Activated CD8-positive, alpha-beta memory T cell treated with anti-CD3 and anti-CD28 coated beads for 48 hours (primary cell): ENCODE data around the gene STEAP3.

Experiments used
- DNase-seq, 3 experiments: peaks; one replicate each; pipeline ENCODE4 v3.0.0-alpha.2; 2020; ENCODE audit warnings: low read depth in 2 of 3, low spot score in 2 of 3

STEAP3 gene

DNA sequence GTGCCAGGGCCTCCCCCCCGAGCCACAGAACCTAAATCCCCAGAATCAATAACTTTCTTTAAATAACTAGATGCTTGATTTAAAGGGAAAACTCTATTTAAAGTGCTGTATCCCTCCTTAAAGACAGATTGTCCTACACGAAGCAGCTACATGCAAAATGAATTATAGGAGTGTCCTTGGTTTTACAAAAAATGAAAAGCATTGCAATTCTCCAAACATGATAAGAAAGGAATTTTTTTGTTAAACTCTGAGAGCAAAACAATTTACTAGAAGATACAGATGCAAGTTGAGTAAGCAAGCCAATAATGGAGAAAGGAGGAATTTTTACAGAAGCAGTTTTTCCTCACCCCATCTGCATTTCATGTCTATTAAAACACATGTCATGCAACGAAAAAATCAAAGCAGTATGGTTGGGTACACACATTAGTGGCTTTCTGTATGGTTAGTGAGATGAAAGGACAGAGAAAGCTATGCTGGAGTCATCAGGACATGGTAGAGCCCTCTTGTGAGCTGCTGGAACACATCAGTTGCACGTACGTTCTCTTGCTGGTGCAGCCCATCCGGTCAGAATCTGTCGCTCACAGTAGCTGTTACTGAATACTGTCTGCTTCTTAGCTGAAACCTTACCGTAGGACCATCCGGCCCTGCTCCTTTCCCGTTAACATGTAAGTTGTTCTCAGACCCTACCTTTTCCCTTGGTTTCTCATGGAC, 25.9 kb upstream of the STEAP3 start:
- no peak for DNase-seq

DNA sequence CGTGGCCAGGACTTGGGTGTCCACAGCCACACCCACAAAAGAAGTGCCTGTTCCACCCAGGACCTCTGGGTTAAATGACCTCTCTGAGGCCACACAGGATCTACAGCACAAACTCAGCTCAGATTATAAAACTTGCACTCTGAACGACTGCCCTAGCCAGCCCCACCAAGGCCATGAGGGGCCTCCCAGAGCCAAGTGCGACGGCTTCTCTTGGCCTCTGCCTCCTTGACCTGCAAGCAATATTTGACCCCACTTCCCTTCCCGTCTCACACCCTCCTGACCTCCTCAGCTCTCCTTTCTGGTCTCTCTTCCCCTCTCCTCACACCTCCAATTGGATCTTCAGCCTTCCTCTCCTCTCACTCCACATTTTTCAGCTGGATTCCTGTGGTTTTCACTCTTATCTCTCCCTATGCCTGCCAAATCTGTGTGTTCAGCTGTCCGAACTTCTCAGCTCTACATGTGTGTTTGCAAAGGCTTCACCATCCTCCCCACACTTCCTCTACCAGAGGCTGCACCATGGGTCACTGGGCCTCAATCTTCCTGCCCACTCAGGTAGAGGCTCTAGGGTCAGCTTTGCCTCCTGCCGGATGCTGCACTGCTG, 25.3 kb upstream of the STEAP3 start:
- no peak for DNase-seq

DNA sequence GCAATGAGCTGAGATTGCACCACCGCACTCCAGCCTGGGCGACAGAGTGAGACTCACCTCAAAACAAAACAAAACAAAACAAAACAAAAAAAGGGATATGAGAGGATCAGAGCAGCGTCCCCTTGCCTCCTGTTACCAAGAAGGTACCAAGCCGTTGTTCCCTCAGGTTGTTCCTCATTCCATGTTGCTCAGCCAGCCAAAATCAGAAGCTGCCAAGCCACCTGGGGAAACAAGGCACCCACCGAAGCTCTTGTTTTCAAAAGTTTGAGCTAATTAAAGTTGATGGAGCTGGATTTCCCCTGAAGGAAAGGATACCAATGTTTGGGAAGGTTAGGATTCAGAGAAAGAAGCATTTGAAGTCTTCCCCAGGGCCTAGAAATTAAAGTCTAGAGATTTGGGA, 21.8 kb upstream of the STEAP3 start:
- no peak for DNase-seq

DNA sequence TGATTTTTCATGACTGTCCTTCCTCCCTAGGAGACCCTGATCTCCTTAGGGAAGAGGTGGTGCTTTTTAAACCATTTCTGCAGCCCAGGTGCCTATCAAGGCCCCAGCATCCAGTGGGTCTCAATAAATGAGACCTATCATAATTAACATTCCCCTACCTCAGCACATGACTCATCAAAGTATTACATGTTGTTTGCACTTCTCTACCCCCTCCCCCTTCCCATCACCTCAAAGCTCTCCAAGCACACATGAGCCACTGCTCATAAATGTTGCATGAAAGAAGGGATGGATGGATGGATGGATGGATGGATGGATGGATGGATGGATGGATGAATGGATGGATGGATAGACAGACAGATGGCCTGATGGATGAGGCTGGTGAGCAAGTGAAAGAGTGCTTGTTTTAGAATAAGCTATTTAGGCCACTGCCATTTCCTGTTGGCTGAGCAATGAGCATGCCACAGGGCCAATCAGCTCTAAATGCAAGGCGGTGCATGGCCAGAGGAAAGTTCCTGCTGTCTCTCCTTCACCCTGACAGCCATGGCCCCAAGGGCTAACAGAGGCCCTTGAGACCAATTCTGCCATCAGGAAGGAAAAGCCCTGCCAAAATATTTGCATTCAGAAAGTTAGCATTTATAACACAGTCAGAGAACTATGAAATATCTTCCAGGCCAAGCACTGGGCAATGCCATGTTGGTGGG, 20.9 kb upstream of the STEAP3 start:
- DNase-seq: no peak

DNA sequence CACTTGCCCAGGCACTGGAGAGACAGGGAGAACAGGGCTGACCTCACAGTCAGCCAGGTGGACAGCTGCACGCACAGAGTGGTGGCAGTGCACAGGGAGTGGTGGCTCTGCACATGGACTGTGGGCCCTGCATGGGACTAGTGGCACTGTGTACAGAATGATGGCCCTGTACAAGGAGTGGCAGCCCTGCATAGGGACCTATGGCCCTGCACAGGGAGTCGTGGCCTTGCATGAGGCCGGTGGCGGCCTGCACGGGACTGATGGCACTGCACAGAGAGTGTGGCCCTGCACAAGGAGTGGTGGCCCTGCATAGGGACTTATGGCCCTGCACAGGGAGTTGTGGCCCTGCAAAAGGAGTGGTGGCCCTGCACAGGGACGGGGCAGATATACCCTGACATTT, 19.1 kb upstream of the STEAP3 start:
- DNase-seq: no peak

DNA sequence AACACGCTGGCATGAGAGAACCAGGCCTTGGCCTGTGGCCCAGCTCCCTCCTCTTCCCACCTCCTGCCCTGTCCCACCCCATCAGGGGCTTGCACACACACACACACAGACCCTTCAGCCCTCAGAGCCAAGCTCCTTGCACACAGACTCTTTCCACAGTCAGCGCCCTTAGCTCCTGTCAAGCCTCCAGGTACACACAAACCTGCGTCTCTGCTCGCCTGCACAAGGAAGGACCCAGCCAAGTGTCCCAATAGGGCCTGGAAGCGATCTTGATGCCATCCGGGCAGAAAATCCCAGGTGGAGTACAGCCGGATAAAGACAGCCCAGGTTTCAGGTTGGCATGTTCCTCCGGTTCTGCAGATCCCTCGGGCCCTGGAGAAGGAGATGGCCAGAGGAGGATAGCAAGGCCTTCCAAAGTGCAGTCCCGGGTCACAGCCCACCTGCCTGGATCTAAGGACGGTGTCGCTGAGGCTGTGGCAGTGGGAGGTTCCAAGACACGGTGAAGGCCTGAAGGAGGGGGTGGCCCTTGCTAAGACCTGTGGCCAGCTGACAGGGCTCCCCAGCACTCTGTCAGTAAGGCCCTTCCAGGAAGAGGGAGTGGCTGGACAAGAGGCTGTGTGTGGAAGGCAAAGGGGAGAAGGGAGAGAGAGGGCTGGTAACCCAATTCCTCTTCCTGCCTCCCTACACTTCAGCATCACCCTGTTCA, 18.5 kb upstream of the STEAP3 start:
- no peak for DNase-seq

DNA sequence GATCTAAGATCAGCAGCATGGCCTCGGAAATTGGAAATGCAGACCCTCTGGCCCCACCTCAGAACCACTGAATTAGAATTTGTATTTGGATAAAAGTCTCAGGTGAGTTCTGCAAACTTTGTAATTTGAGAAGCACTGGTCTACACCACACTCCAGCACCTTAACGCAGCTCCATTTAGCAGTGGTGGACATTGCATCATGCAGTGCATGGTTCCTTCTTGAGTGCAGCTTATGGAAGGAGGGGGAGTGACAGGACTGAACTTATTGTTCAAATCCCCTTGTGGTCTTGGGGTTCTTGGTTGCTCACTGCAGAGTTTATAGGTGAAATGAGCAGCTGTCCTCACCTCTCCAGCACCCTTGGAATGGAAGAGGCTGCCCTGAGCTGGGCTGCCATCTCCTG, 17.4 kb upstream of the STEAP3 start:
- DNase-seq: no peak

DNA sequence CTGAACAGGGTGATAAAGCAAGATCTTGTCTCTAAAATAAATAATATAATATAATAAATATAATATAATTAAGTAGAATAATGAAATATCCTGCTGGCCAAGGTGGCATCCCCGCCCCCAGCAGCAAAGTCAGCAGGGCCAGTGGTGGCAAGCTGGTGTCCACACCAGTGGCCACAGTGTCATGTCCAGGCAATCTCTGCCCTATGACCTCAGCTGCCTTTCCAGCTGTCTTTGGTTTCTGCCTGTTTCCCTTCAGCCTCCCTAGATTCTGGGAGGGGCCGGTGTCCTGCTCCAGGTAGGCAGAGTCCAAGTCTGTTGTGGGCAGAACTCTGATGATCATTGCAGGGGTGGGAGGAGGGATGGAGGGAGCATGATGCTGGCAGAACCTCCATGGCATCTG, 16.2 kb upstream of the STEAP3 start:
- DNase-seq: no peak

DNA sequence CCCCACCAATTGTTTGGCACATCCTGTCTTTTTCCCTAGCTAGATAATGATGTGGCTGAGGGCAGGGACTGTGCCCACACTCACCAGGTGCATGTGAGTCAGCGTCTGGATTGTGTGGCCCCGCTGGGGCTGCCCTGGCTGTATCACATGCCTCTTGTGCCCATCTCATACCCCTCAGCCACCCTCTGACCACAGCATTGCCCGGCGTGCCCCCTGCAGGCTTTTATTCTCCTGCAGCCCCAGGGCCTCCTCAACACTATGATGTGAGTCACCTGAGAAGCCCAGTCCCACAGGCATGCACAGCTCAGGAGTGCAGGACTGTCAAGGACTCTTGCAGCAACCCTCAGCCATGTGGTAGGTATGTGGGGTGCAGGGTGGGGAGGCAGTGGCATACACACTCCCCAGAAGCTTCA, 14.8 kb upstream of the STEAP3 start:
- DNase-seq: no peak

DNA sequence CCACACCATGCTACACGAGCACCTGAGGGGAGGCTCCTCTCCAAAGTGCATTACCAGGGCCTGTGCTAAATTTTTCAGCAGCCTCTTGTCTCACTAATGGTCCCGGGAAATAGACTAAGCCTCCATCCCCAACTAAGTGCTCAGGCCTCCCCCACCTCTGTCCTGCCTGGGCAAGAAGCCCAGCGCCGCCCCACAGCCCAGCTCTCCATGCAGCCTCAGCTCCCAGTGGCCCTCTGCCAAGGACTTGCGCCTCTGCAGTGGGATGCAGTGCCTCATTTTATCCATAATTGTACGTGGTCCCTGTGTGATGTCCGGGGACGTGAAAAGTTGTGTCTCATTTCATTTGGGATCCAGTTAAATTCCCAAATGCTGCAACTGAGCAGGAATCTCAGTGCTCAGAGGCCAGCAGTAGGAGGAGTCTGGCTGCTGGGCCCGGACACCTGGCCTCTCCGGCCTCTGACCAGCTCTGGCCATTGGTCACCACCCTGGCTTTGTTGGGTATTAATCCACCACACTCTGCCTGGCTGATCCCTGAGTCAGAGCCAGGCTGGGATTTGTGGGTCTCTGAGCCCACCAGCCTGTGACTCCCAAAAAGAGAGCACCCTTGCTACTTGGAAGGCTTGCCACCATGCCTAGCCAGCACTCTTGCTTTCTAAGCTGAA, 11.4 kb upstream of the STEAP3 start:
- DNase-seq: no peak

DNA sequence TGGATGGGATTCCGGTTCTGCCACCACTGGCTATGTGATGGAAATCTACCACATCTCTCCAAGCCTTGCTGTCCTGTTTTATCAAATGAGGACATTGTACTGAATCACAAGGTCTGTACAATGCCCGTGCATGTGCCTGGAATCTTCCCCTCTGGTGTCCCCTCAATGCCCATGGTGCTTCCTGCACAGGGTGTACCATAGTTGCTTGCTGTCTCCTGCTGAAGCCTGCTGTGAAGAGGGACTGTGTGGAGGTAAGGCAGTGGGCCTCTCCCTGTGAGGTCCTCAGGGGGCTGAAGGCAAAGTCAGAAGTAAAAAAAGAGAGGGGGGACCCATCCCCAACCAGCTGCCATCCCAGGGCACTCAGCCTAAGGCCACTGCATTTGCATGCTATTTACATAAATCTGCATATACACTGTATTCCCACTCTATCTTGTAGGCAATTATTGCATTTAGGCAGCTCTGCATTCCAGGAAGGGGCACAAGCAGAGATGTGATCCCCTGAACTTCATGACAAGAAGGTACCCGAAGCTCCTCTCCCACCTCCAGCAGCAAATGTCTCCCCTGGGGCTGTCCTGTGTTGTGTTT, 9.1 kb upstream of the STEAP3 start:
- DNase-seq: no peak

DNA sequence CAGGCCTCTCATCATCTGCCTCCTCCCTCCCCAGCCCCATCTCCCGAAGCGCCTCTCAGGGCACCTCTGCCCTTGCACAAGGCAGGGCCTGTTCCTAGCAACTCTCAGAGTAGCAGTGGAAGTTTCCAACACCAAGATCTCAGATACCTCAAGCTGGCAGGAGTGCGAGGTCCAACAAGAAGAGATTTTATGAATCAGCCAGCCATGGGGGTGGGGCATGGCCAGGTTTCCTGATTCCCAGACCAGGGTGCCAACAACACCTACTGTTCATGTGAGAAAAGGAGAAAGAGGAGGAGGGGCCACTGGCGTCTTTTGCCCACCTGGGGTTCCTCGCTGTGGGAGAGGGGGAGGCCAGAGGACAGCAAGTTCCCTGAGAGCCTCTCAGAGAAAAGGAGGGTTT, 6.6 kb upstream of the STEAP3 start:
- no peak for DNase-seq

DNA sequence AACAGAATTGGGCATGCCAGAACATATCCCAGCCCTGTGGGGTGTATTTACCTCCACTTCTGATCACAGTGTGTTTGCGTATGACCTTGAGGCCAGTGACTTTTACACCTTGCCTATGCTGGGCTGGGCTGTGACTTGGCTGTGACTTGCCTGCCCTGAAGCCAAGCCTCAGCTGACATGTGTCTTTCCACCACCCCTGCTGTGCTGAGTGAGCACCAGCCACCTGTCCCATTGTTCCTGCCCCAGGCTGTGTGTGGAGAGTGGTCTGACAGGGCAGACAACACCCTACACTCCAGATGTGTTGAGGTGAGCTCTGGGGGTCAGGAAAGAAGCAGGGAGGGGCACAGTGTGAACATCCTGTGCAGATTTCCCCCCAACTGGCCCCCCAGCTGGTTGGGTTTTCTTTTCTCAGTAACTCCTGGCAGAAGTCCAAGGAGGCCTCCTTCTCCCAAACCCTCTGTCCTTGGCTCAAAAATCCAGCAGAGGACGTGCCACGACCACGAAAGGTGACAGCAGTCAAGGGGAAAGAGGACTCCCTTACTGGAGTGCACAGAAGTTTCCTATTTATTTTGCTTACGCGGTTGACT, 5.1 kb upstream of the STEAP3 start:
- no peak for DNase-seq

DNA sequence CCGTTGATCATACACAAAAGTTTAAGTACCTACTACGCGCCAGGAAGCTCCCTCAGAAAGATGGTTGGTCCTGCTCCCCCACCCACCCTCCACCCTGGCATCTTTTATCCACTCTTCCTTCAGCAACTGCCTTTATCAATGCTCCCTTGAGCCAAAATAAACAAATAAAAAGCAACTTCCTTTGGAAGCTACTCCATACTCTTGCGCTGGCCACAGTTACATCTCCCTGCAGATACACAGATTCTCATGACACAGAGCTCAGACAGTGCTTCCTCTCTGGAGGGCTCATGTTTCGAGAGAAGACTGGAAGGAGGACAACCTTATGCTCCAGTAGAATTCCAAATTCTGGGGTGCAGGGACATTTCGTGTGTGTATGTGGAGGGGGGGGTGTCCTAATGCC, 3.8 kb upstream of the STEAP3 start:
- DNase-seq: no peak

DNA sequence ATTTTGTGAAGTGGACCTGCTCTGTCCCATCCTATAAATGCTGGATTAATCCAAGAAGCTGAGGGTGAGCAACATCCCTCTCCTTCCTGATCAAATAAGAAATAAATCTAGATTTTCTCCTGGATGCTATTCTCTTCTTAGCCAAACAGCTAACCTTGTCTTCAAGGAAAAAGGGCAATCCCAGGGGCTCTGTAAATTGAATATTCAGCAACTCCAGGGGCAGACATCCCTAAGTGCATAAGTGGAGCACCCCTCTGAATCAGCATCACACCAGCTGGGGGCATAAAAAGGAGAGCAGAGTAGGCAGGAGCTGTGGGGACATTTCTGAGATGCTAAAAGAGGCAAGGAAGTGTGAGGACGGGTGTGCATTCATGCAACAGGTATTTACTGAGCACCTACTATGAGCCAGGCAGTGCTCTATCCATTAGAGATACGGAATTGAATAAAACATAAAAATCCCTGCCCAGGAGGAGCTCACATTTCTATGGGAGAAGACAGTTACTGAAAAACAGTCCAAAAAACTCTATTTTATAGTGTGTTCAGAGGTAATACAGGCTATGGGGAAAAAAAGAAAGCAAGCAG, 2.8 kb upstream of the STEAP3 start:
- no peak for DNase-seq

DNA sequence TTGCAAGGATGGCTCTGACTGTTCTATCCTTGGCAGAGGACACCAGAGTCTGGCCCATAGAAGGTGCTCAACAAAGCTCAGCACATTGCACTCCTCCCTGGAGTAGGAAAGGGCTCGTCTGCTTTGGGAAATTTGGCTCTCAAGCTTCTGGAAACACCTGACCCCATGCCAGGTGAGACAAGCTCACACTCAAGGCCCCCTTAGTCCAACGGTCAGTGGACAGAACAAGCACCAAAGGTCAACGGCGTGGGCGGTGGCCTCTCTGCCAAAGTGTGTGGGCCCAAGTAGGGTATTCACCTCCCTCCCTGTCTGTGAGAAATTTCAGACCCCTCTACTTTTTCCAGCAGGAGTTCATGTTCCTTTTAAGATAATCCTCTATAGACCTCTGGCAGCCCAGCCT, 2.0 kb upstream of the STEAP3 start:
- DNase-seq: no peak

DNA sequence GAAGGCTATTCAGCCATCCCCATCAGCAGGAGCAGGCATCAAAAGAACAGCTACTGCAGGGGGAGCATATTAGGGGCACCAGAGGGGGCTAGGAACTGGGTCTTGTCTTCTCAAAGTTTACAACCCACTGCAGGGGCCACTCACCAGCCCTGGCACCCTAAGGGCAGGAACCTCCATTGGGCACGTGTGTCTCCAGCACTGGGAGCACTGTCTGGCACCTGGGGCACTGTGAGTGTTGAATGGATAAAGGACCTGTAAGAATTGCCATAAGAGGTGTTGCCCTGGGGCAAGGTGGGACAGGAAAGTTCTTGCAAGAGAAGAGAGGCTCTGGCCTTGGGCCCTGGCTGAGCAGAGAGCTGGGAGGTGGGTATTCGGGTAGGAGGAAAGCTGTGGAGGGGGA, 1.4 kb upstream of the STEAP3 start:
- DNase-seq: no peak

DNA sequence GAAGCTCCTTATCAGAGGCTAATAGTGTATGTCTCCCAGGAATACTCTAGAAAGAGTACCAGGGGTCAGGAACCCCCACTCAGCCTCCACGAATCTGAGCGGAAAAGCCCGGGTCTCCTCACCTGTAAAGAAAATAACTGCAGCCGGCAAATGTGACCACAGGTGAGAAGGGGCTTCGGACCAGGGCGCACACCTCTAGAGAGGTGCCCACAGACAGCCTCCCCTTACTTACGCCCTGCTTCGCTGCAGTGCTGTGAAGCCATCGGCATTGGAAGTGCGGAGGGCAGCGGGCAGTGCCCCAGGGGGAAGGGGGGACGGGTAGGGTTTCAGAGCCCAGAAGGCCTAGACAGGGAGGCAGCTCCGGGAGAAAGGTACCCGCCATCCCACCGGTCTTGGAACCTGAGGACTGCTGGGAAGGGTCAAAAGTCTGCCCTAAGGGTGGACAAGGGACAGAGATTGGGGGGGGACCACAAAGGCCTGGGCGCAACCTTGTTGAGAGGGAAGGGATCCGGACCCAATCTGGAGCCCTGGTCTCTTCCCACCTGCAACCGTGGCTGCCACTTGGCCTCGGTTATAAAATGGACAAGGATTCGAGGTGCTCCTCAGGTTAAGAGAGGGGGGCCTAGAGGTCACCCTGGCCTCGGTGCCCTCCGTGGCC, 642 bp upstream of the STEAP3 start:
- no peak for DNase-seq

DNA sequence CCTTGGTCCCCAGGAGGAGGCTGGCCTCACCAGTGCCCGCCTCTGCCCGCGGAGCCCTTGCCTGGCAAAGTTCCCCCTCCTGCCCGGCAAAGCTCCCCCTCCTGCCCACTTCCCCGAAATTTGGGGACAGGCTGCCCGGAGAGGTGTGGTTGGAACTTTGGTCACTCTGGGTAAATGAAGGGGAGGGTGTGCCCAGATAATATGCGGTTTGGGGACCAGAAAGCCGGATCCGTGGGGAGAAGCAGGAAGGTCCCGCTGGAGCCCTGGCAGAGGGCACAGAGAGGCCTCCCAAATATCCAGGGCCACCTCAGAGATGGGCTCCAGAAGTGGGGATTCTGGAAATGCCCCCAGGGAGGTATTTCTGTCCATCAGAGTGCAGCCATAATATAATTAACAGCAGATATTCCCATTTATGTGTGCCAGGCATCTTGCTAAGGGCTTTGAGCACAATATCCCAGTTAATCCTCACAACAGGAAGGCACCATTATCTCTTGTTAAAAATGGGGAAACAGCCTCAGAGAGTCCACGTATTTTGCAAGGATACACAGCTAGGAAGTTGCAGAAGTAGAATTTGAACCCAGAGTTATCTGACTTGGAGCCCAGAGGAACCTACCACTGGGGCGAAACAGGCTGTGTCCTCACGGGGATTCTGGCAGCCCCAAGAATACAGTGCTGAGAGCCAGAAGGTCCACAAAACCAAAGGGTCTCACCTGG, 914 bp downstream of the STEAP3 start:
- DNase-seq: no peak
